HG02571 (cell line): Measurements from ENCODE around the gene DDX55.
"Not testable (repeated sequence)": the region's sequence is repeated elsewhere in the genome, so short reads cannot be mapped to it uniquely, and the experiment has no call there.

Experiments used
- ATAC-seq: cut with Tn5 transposase; IDR thresholded peaks from one replicate; pipeline ENCODE4 v1.9.1; 2021; ENCODE audit warnings: mild to moderate bottlenecking, moderate library complexity; ENCODE audit not compliant: unreplicated experiment

DDX55 gene, protein sequence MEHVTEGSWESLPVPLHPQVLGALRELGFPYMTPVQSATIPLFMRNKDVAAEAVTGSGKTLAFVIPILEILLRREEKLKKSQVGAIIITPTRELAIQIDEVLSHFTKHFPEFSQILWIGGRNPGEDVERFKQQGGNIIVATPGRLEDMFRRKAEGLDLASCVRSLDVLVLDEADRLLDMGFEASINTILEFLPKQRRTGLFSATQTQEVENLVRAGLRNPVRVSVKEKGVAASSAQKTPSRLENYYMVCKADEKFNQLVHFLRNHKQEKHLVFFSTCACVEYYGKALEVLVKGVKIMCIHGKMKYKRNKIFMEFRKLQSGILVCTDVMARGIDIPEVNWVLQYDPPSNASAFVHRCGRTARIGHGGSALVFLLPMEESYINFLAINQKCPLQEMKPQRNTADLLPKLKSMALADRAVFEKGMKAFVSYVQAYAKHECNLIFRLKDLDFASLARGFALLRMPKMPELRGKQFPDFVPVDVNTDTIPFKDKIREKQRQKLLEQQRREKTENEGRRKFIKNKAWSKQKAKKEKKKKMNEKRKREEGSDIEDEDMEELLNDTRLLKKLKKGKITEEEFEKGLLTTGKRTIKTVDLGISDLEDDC

DNA sequence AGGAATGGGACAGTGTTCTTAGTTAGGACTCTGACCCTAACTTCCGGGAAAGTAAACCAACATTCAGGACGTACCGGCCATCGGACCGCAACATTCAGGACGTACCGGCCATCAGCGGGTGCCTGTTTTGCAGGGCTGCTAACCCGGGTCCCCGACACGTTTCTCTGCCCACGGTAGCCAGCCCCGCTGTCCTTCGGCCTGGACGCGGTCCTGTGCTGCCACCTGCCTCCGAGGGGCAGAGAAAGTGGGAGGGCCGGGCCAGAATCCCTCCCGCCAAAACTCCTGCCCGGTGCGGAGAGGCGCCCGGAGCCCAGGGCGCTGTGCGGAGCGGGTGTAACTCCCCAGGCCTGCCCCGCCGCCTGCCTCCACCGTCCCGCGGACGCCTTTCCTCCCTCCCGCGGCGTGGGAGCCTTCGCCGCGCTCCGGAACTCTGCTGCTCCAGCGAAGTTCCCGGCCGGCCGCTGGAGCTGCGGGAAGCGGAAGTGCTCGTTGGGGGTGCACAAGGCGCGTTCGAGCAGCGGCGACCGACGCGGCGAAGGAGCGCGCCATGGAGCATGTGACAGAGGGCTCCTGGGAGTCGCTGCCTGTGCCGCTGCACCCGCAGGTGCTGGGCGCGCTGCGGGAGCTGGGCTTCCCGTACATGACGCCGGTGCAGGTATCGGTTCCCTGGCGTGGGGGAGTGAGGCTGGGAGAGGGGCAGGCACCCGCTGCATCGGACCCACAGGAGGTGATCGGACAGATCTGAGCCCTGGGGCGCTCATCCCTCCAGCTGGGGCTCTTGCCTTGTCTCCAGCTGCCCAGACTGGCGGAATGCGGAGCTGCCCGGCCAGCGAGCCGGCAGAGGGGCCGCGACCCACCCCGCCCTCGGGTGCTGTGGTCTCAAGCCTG lies at the start of gene DDX55:
Gene DDX55 (plus strand): TSS at position 498 of the 888 bp plus-strand sequence. CDS start 50 bp downstream, at position 548.
- peak; percentile 84 for ATAC-seq

DNA sequence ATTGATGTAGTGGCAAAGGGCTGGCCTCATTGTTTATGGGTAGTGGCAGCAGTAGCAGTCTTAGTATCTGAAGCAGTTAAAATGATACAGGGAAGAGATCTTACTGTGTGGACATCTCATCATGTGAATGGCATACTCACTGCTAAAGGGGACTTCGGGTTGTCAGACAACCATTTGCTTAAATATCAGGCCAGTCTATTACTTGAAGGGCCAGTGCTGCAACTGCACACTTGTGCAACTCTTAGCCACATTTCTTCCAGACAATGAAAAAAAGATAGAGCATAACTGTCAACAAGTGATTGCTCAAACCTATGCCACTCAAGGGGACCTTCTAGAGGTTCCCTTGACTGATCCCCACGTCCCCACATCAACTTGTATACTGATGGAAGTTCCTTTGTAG lies 47.8 kb upstream of the DDX55 start:
- not testable (repeated sequence) for ATAC-seq

DNA sequence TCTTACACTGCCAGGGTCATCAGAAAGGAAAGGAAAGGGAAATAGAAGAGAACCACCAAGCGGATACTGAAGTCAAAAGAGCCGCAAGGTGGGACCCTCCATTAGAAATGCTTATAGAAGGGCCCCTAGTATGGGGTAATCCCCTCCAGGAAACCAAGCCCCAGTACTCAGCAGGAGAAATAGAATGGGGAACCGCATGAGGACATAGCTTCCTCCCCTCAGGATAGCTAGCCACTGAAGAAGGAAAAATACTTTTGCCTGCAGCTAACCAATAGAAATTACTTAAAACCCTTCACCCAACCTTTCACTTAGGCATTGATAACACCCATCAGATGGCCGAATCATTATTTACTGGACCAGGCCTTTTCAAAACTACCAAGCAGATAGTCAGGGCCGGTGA lies 47.1 kb upstream of the DDX55 start:
- ATAC-seq, result not testable (repeated sequence)

DNA sequence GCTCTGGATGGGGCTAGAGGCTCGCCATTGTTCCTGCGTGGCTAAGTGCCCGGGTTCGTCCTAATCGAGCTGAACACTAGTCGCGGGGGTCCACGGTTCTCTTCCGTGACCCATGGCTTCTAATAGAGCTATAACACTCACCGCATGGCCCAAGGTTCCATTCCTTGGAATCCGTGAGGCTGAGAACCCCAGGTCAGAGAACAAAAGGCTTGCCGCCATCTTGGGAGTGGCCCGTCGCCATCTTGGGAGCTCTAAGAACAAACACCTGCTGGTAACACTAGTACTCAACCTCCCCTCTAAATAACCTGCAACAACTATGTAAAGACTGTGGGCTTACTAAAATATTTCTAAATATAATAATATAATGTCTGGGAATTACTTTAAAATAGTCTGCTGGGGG lies 43.4 kb upstream of the DDX55 start:
- ATAC-seq, result not testable (repeated sequence)

DNA sequence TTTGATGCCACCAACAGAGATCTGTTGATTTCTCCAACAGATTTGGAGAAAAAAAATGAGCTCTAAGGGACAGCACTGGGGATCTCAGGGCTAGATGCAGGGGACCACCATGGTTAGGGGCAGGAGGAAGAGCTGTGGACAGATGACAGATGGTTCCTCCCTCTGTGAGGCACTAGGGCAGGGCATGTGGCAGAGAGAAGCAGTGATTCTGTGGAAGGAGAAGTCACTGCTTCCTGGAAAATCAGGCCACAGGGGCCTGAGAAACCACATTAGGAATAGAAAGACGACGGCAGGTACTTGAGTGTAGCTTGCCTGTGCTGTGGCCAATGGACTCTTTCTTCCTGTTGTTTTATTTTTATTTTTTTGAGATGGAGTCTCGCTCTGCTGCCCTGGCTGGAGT lies 42.4 kb upstream of the DDX55 start:
- no peak for ATAC-seq

DNA sequence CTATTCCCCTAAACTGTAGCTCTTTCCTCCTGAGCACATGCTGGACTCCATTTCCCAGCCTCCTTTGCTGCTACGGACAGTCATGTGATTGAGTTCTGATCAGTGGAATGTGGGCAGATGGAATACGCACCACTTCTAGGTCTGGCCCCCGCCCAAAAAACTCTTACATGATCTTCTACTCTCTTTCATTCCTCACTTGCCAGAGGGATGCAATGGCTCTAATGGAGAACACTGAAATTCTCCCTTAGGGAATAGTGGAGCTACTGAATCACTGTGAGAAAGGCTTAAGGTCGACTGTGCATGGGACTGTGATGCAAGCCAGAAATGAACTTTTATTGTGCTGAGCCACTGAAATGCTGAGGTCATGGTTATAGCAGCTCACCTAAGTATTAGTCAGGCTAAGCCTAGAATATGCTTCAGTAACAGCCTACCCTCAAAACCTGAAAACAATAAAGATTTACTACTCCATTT lies 30.5 kb upstream of the DDX55 start:
- ATAC-seq, result no peak

DNA sequence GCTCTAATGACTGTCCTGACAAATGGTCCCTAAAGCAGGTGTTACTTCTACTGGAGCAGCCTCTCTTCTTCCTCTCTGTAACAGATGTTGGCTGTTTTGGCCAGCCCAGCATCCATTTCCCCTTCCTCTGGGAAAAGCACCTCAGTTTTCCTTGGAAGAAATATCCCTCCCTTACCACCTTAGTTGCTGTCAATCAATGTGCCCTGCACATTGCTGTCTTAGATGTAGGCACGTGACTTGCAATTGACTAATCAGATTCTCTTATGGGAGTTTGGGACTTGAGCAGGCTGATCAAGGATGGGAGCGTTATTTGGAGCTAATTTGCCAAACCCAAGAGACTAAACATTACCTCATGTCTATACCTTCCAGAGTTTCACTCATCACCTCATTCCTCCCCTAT lies 29.5 kb upstream of the DDX55 start:
- ATAC-seq, result no peak

DNA sequence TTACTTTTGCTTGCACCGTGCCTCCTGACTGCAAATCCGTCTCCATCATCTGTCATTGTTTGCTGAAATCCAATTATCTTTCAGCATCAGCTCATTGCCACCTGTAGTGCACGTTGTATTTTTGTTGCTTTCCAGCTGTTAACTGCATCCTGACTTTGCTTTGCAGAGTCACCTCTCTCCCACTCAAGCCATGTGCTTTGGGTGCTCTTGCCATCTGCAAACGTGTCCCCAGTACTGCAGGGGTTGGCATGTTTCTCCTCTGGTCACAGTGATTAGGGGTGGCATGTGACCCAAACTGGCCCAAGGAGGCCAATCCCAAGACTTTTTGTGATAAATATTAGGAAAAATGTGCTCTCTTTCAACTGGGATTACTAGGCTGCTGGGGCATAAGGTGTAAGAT lies 28.0 kb upstream of the DDX55 start:
- ATAC-seq, result no peak

DNA sequence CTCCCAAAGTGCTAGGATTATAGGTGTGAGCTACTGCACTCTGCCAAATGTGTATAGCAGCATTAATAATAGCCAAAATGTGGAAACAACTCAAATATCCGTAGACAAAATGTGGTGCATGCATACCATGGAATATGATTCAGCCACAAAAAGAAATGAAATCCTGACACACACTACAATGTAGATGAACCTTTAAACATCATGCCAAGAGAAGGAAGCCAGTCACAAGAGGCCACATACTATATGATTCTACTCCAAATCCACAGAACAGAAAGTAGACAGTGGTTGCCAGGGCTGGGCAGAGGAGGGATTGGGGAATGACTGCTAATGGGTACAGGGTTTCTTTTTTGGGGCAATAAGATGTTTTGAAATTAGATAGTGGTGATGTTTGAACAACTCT lies 25.3 kb upstream of the DDX55 start:
- no peak for ATAC-seq

DNA sequence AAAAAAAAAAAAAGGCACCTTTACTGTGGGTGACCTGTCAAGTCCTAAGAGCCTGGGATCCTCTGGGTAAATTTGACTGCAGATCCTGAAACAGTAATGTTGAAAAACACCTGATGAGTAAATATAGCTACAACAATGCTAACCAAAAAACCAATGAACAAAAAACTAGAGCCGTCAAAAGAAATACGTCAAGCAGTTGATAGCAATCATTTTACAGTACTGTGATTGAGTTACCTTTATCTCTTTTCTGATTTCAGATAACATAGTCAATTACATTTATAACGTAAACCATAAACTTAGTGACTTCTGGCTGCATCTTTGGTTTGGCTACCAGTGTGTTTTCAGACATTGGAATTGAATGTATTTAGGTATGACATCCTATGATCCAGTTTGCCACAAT lies 23.7 kb upstream of the DDX55 start:
- ATAC-seq, result no peak

DNA sequence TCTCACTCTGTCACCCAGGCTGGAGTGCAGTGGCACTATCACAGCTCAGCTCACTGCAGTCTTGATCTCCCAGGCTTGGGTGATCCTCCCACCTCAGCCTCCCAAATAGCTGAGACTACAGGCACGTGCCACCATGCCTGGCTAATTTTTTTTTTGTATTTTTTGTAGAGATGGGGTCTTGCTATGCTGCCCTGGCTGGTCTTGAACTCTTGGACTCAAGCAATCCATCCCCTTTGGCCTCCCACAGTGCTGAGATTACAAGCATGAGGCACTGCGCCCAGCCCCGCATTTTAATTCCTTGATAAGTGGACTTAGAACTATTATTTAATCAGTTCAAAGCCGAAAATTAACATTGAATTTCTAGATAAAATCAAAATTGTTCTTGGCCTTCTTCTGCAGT lies 23.1 kb upstream of the DDX55 start:
- not testable (repeated sequence) for ATAC-seq

DNA sequence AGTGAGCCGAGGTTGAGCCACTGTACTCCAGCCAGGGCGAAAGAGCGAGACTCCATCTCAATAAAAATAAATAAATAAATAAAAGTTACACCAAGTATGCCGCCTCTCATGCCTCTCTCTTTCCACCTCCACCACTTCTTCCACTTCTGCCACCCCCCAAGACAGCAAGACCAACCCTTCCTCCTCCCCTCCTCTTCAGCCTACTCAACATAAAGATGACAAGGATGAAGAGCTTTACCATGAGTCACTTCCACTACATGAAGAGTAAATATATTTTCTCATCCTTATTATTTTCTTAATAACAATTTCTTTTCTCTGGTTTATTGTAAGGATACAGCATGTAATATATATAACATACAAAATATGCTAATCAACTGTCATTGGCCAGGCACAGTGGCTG lies 21.1 kb upstream of the DDX55 start:
- no peak for ATAC-seq

DNA sequence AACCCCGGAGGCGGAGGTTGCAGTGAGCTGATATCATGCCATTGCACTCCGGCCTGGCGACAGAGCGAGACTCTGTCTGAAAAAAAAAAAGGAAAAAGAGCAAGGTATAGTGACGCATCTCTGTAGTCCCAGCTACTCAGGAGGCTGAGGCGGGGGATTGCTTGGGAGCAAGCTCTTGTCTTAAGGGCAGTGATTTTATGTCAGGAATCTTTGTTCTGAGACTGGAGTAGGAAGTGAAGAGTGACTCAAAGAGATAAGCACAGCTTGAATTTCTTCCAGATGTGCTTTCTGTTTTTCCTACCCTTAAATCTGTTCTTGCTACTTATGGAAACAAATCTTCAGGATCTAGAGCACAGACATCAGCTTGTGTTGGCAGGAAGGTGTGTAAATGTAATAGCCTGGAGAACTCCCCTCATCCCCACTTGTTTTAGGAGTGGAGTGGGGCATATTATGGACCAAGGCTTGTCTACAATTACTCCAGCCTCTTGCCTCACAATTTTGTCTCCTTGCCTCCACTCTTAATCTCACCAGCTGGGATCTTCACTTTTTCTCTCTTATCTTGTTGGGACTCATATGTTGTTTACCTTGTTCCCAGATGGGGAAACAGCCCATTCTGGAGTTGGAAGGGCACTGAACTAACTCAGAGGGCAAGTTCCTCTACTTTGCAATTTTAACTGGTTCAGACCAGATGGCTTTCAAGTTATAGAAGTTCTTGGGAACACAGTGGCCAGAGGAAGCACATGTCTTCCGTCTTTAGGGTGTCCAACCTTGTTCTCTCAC lies 10.0 kb upstream of the DDX55 start:
- no peak for ATAC-seq

DNA sequence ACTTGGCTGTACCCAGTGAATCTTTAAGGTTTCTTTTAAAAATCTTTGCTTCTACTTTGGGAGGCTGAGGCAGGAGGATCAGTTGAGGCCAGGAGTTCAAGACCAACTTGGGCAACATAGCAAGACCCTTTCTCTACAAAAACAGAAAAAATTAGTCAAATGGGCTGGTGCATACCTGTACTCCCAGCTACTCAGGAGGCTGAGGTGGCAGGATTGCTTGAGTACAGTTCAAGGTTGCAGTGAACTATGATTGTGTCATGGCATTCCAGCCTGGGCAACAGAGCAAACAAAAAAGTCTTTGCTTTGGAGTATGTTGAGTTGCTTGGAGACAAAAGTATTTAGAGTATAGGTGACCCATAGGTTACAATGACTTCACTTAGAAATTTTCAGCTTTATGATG lies 6.2 kb upstream of the DDX55 start:
- ATAC-seq, result no peak

DNA sequence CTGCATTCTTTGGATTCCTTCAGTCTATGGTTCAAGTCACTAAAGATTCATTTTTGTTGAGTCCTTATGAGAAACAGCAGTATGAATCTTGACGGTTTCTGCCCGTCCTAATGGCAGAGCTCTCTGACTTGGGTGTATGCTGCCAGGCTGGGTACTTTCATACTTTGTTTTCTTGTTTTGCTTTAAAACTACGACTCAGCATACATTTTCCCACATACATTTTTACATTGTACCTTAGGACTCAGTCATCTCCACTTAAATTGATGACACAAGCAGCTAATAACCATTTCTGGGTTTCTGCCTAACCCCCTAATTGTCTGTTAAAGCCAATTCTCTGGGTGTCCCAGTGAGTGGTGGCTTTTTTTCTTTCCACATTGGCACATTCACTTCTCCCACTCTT lies 4.8 kb upstream of the DDX55 start:
- no peak for ATAC-seq

DNA sequence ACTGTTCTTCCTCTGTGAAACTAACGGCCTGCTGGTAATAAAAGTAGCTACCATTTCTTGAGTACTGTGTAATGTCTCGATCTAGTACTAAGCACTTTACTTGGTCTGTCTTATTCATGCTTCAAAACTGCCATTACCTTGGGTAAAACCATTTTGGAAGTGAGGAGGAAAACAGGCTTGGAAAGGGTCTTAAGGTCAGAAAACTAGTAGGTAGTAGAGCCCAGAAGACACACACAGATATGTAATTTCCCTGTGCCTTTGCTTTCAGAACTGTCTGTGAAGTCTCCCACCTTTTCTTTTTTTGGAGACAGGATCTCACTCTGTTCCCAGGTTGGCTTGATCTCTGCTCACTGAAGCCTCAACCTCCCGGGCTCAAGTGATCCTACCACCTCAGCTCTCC lies 3.4 kb upstream of the DDX55 start:
- no peak for ATAC-seq

DNA sequence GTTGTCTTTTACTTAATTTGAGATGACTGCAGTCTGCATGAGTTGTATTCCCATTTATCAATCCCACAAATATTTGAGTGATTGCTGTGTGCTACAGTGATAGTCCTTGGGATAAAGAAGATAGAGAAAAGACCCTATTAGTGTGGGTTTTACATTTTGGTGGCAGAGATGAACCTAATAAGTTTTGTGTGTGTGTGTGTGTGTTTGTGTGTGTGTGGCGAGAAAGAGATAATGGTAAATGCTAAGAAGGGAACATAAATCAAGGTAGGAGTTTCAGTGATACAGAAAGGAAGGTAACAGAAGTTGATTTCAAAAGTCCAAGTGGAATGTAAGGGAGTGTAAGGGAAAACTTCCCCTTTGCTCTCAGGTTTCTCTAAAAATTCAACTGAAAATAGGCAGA lies 2.6 kb upstream of the DDX55 start:
- no peak for ATAC-seq

DNA sequence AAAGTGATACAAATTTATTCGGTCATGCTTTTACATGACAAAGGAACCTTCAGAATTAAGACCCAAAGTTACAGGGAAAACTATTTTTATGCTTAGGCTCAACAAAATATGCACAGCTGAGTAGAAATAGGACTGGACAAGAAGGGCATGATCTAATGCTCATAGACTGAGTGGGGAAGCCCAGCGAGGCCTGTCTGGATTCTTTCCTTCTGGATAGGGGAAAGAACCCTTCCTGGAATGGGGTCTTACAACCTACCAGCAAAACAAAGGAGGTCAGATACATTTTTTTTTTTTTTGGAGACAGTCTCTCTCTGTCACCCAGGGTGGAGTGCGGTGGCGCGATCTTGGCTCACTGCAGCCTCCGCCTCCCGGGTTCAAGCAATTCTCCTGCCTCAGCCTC lies 2.2 kb upstream of the DDX55 start:
- ATAC-seq, result no peak

DNA sequence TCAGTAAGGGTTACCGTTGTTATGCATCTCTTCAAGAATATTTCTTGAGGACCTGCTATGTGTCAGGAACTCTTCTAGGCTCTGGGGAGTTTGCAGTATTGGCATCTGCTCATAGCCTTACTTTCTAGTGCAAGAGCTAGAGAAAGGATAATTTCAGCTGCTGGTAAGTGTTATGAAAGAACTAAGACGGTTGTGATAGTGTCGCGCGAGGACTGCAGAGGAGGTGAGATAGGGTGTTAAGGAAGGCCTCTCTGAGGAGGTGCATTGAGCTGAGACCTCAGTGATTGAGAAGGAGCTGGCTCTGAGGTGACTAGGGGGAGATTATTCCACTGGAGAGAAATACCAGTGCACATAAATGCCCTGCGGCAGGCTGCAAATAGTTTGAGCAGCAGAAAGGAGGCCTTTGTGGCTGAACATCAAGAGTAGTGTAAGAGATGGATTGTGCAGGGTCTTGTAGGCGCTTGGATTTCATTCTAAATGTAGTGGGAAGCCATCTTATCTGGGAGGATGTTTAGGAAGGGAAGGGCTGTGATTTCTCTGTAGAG lies 824 bp downstream of the DDX55 start:
- no peak for ATAC-seq

DNA sequence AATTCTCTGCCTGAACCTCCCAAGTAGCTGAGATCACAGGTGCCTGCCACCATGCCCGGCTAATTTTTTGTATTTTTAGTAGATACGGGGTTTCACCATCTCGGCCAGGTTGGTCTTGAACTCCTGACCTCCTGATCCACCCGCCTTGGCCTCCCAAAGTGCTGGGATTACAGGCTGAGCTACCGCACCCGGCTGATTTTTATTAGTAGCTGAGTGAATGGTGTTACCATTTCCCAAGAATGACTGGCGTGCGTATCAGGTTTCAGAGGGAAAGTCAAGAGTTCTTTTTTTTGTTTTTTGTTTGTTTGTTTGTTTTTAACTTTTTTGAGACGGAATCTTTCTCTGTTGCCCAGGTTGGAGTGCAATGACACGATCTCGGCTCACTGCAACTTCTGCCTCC lies 1.6 kb downstream of the DDX55 start:
- ATAC-seq, result not testable (repeated sequence)
